Thyroid gland (tissue), 4 donors: ENCODE data around the gene CDHR1.

Experiments used
- POLR2A ChIP-seq, 2 donors: fragments of 450-650 bp; IDR thresholded peaks; one replicate each; pipeline ENCODE4 v1.6.1; 2017; ENCODE audit warnings: antibody characterized with exemption in 2 of 2, mild to moderate bottlenecking in 2 of 2, moderate library complexity in 1 of 2
- TF ChIP-seq, protein P1 (sequence below), 6 experiments: fragments of 200-600 bp in 3 of 6; fragments of 450-650 bp in 3 of 6; sonication (generic) in 3 of 6; IDR thresholded peaks; one replicate each; pipeline ENCODE4 v1.5.1; 2016 to 2019; ENCODE audit warnings: antibody characterized with exemption in 6 of 6, mild to moderate bottlenecking in 2 of 6, inconsistent platforms in 1 of 6, moderate library complexity in 1 of 6

DNA sequence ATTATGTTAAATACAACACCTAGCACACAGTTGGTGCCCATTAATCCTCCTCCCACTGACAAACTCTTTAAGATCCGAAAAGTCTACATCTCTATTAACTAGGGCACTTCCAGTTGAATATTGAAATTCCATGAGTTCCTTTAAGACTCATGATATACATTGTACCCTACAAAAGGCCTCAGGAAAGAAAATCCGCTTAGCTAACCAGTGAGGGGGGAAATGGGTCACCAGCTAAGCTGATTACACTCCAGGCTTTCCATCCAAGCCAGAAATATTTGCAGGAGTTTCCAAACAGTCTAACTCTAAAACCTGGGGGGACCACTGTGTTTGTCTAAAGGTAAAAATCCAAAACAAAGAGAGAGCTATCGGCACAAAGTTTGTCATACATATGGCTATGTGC, 32.3 kb downstream of the CDHR1 start:
- TF ChIP-seq, protein P1, sequence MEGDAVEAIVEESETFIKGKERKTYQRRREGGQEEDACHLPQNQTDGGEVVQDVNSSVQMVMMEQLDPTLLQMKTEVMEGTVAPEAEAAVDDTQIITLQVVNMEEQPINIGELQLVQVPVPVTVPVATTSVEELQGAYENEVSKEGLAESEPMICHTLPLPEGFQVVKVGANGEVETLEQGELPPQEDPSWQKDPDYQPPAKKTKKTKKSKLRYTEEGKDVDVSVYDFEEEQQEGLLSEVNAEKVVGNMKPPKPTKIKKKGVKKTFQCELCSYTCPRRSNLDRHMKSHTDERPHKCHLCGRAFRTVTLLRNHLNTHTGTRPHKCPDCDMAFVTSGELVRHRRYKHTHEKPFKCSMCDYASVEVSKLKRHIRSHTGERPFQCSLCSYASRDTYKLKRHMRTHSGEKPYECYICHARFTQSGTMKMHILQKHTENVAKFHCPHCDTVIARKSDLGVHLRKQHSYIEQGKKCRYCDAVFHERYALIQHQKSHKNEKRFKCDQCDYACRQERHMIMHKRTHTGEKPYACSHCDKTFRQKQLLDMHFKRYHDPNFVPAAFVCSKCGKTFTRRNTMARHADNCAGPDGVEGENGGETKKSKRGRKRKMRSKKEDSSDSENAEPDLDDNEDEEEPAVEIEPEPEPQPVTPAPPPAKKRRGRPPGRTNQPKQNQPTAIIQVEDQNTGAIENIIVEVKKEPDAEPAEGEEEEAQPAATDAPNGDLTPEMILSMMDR (IDR thresholded peaks at IDR 0.05), result no peak
- no peak for TF ChIP-seq POLR2A (IDR thresholded peaks at IDR 0.05)
